Aorta (tissue), 5 donors: ENCODE data around the gene UMODL1. TPM values are rescaled to one million over a fixed set of nuclear protein-coding genes. Genes with fewer than 3 reads are reported as not detected.

Source experiments
- ATAC-seq: fragments of 200-7000 bp; cut with Tn5 transposase; one replicate; pipeline ENCODE4 v1.9.1; 2022; ENCODE audit warnings: moderate library complexity; ENCODE audit not compliant: low FRiP score
- DNase-seq, 2 donors: peaks; one replicate each; pipeline ENCODE4 v3.0.0-alpha.2; 2020
- H3K27ac ChIP-seq, 2 donors: one replicate each; pipeline ENCODE4 v1.5.1; 2013; ENCODE audit warnings: low read length in 2 of 2, mild to moderate bottlenecking in 2 of 2, moderate library complexity in 2 of 2, control low read depth in 1 of 2, inconsistent platforms in 1 of 2, low read depth in 1 of 2
- H3K27me3 ChIP-seq, 2 donors: one replicate each; pipeline ENCODE4 v1.6.1; 2013; ENCODE audit warnings: control low read depth in 1 of 2, low read length in 1 of 2, mild to moderate bottlenecking in 1 of 2, moderate library complexity in 1 of 2; ENCODE audit not compliant: insufficient read depth in 2 of 2, control insufficient read depth in 1 of 2
- H3K36me3 ChIP-seq, 2 donors: one replicate each; pipeline ENCODE4 v1.6.1; 2013; ENCODE audit warnings: control low read depth in 1 of 2, low read length in 1 of 2, mild to moderate bottlenecking in 1 of 2; ENCODE audit not compliant: insufficient read depth in 2 of 2, control insufficient read depth in 1 of 2
- H3K4me1 ChIP-seq, 2 donors: one replicate each; pipeline ENCODE4 v1.6.1; 2013; ENCODE audit warnings: low read length in 2 of 2, control low read depth in 1 of 2, mild to moderate bottlenecking in 1 of 2, moderate library complexity in 1 of 2; ENCODE audit not compliant: insufficient read depth in 2 of 2, control insufficient read depth in 1 of 2
- H3K4me3 ChIP-seq, 2 donors: one replicate each; pipeline ENCODE4 v1.5.1; 2013; ENCODE audit warnings: low read length in 2 of 2, control low read depth in 1 of 2, mild to moderate bottlenecking in 1 of 2
- H3K9me3 ChIP-seq: one replicate; pipeline ENCODE4 v1.6.1; 2013; ENCODE audit warnings: mild to moderate bottlenecking, low read length; ENCODE audit not compliant: control insufficient read depth
- WGBS, 2 donors: extraction: QIAGEN DNeasy Blood & Tissue Kit; methylation state at CpG; one replicate each; pipeline ENCODE4 v1.1.7; 2013; 5-methylcytosine and 5-hydroxymethylcytosine counted together
- intact Hi-C, 2 donors: fragments of 100-400 bp; cut with DNase I; formaldehyde crosslinking; loops; one replicate each; pipeline versions ENCODE4 v1.14.2 to v1.15.0; 2022
- polyA plus RNA-seq, 2 donors: library from polyadenylated mRNA; stranded (reverse); fragments of 200-250 nt; gene quantifications; one replicate each; pipeline ENCODE4 v1.2.3, GENCODE V29; 2013
- total RNA-seq, 2 donors: library from RNA; stranded (reverse); fragmentation: NEBNext Ultra II Directional; extraction: Animal tissue kit (Norgen Biotek cat#: 25700); gene quantifications; one replicate each; pipeline ENCODE4 v1.2.1, GENCODE V29; 2021
- donor health status: healthy with polysubstance abuse.
- donor health status: Bipolar disorder and iron deficiency.
- donor health status: DM: no; HTN: no; CAD: no.
- donor health status: DM: no; HTN: no; CAD: no.
- donor health status: DM: yes; HTN: yes; CAD: no.

The UMODL1 gene
- total and polyA plus RNA-seq, 4 donors, result 0.45 TPM; not detected in 3

GRCh38 chr21:42107881-42108553, 36.9 kb downstream of the UMODL1 start:
- WGBS, 2 donors, result 36 to 38% methylated on average over 18 of the region's 18 CpGs
- ATAC-seq, result peak; percentile 83
- Histone ChIP-seq H3K9me3 (no peaks in the 10 kb centered on the region), H3K27me3 (no peaks in the 10 kb centered on the region), H3K4me1 (no peaks in the 10 kb centered on the region), H3K27ac (no peak overlapping the region), H3K4me3 (no peak overlapping the region), H3K36me3 (no peaks in the 10 kb centered on the region)
- intact Hi-C loops, result loop anchor here (5.0 kb wide), 3 partner anchors 96 to 176 kb away; partner anchors contain the start of gene ZBTB21 (in 1 of the 2)
- DNase-seq, result peak; percentile 77 to 87

- Histone ChIP-seq H3K36me3 (no peaks in the 10 kb centered on the region), H3K27ac (no peak overlapping the region), H3K9me3 (no peaks in the 10 kb centered on the region), H3K27me3 (no peaks in the 10 kb centered on the region), H3K4me3 (no peak overlapping the region), H3K4me1 (no peaks in the 10 kb centered on the region)
- DNase-seq, result peak in 1 of 2 donors; percentile 43
- no peak for ATAC-seq
- intact Hi-C loops, result loop anchor here (5.0 kb wide), 3 partner anchors 96 to 176 kb away; partner anchors contain the start of gene ZBTB21 (in 1 of the 2)
- WGBS, 2 donors, result 82 to 90% methylated on average over 26 of the region's 26 CpGs
These were observed 37.6 kb downstream of the UMODL1 start for GRCh38 chr21:42108554-42109340.

- no peak for ATAC-seq
- Histone ChIP-seq H3K4me1 (no peaks in the 10 kb centered on the region), H3K27me3 (no peaks in the 10 kb centered on the region), H3K27ac (no peak overlapping the region), H3K4me3 (no peak overlapping the region), H3K9me3 (no peaks in the 10 kb centered on the region), H3K36me3 (no peaks in the 10 kb centered on the region)
- 85 to 86% methylated on average over 14 of the region's 14 CpGs for WGBS, 2 donors
- intact Hi-C loops, result loop anchor here (5.0 kb wide), 3 partner anchors 97 to 177 kb away; partner anchors contain the start of gene ZBTB21 (in 1 of the 2)
- peak in 1 of 2 donors; percentile 41 for DNase-seq
These were observed 38.4 kb downstream of the UMODL1 start for GRCh38 chr21:42109473-42109872.

- DNase-seq (peak in 1 of 2 donors; percentile 43), ATAC-seq (no peak)
- no peaks in the 10 kb centered on the region for H3K4me1 ChIP-seq
- H3K9me3 ChIP-seq, result no peaks in the 10 kb centered on the region
- no peaks in the 10 kb centered on the region for H3K27me3 ChIP-seq
- no peak overlapping the region for H3K27ac ChIP-seq
- 30 to 55% methylated on average over 17 of the region's 17 CpGs for WGBS, 2 donors
- no peaks in the 10 kb centered on the region for H3K36me3 ChIP-seq
- no peak overlapping the region for H3K4me3 ChIP-seq
- intact Hi-C loops, result loop anchor here (5.0 to 10.0 kb wide), 4 partner anchors 98 to 235 kb away; partner anchors contain the start of genes PRDM15 (in 1 of the 2) and ZBTB21 (in 1 of the 2)
These were observed 38.9 kb downstream of the UMODL1 start for GRCh38 chr21:42109873-42110525.

GRCh38 chr21:42110691-42111469, 39.8 kb downstream of the UMODL1 start:
- no peaks in the 10 kb centered on the region for H3K9me3 ChIP-seq
- DNase-seq (peak in 1 of 2 donors; percentile 44), ATAC-seq (no peak)
- no peak overlapping the region for H3K4me3 ChIP-seq
- no peaks in the 10 kb centered on the region for H3K36me3 ChIP-seq
- H3K27me3 ChIP-seq, result no peaks in the 10 kb centered on the region
- WGBS, 2 donors, result 74 to 77% methylated on average over 21 to 24 of the region's 24 CpGs
- H3K27ac ChIP-seq, result no peak overlapping the region
- intact Hi-C loops, result loop anchor here in 1 of 2 donors (10.0 kb wide), 1 partner anchor 236 kb away; the partner anchor contains the start of gene PRDM15
- no peaks in the 10 kb centered on the region for H3K4me1 ChIP-seq

- Histone ChIP-seq H3K9me3 (no peaks in the 10 kb centered on the region), H3K27ac (no peak overlapping the region), H3K36me3 (no peaks in the 10 kb centered on the region), H3K4me3 (no peak overlapping the region), H3K27me3 (no peaks in the 10 kb centered on the region), H3K4me1 (no peaks in the 10 kb centered on the region)
- no peak for ATAC-seq
- intact Hi-C loops, result loop anchor here in 1 of 2 donors (10.0 kb wide), 1 partner anchor 237 kb away; the partner anchor contains the start of gene PRDM15
- DNase-seq, result peak in 1 of 2 donors; percentile 39
- 89 to 92% methylated on average over 8 of the region's 8 CpGs for WGBS, 2 donors
These were observed 40.3 kb downstream of the UMODL1 start for GRCh38 chr21:42111470-42111743.

GRCh38 chr21:42111811-42112210, 40.7 kb downstream of the UMODL1 start:
- no peaks in the 10 kb centered on the region for H3K4me1 ChIP-seq
- DNase-seq (peak in 1 of 2 donors; percentile 26), ATAC-seq (no peak)
- no peaks in the 10 kb centered on the region for H3K27me3 ChIP-seq
- H3K27ac ChIP-seq, result no peak overlapping the region
- no peaks in the 10 kb centered on the region for H3K9me3 ChIP-seq
- 97% methylated on average over 10 of the region's 10 CpGs for WGBS, 2 donors
- H3K36me3 ChIP-seq, result no peaks in the 10 kb centered on the region
- intact Hi-C loops, result loop anchor here in 1 of 2 donors (10.0 kb wide), 1 partner anchor 237 kb away; the partner anchor contains the start of gene PRDM15
- H3K4me3 ChIP-seq, result no peak overlapping the region

GRCh38 chr21:42112238-42112637, 41.1 kb downstream of the UMODL1 start:
- intact Hi-C loops, result loop anchor here in 1 of 2 donors (10.0 kb wide), 1 partner anchor 237 kb away; the partner anchor contains the start of gene PRDM15
- Histone ChIP-seq H3K4me1 (no peaks in the 10 kb centered on the region), H3K27ac (no peak overlapping the region), H3K9me3 (no peaks in the 10 kb centered on the region), H3K36me3 (no peaks in the 10 kb centered on the region), H3K27me3 (no peaks in the 10 kb centered on the region), H3K4me3 (no peak overlapping the region)
- DNase-seq (no peak), ATAC-seq (no peak)
- 97 to 100% methylated on average over 1 of the region's 1 CpG for WGBS, 2 donors
